ENCODE data around the gene S100A7A.

S100A7A gene

DNA sequence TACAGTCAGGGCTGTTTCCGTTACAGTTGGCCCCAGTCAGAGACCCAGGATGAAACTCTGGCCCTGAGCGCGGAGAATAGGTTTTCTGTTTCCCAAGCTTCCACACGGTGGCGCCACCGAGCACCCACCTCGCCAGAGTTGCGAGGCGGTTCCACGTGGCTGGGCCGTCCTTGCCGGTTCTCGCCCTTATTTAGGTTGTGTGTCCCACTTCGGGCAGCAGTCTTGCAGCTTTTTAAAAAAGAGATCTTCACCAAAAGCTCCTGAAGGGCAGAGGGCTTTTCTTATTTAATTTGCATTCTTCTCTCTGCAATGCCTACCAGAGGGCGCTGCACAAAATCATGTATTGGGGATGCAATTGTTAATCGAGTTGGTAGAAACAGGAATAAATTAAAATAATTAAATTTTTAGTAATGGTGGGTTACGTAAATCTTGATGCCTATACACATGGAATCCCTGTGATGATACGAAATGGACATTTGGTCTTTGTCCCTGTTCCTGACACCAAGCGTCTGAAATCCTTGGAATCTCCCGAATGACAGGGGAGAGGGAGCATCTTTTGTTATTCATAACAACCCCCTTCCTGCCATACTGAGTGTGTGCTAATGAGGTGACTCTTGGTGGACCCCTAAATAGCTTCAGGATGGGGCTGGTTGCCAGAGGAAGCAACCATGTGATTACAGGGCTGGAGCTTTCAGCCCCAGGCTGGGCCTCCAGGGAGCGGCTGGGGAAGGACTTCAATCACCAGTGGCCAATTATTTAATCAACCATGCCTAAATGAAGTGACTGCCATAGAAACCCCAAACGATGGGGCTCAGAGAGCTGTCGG lies 49.7 kb downstream of the S100A7A start:
- DNase-seq = peak; percentile 31

DNA sequence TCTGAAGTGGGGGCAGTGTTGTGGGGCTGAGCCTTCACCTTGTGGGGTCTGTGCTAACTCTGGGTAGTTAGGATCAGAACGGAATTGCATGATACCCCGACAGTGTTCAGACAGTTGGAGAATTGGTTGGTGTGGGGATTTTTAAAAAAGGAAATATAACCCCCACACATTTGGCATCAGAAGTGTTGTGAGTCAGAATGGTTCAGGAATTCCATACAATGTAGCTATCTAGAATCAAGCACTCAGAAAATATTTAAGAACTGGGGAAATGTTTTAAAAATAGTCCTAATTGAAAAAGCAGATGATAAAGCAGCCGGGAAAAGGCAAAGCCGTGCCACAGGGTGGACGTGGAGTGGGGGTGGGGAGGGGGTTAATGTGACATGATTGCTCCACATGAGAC lies 50.6 kb downstream of the S100A7A start:
- peak; percentile 49 for DNase-seq

DNA sequence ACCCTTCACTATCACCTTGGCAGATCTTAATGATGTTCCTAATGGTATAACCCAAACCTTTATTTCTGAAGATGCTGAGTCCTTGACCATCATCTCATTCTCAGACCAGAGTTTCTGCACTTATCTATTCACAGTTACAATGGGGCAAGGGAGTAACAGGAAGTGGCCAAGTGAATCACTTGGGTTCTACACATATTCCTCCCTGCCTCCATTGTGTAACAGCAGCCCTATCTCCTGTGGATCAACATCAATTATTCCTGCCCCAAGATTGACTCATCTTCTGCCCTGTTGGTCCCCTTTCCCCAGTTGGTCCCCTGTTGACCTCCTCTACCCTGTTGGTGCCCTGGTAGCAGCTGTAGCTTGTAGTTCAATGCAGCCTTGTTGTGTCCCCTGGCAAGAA lies 54.4 kb downstream of the S100A7A start:
- no peak for DNase-seq

Data from fibroblast of upper back skin (primary cell).